ENCODE results near the gene RAP1GAP2.
A peak's percentile ranks its signal among the peaks of the same experiment; 100 is the strongest.

RAP1GAP2 gene

GRCh38 chr17:2863204-2863603 is 67.0 kb downstream of the RAP1GAP2 start (continued):
- TF ChIP-seq CSRNP3 (CRISPR knock-in tag; IDR thresholded peaks at IDR 0.05) (no peak), BACH2 (CRISPR knock-in tag; IDR thresholded peaks at IDR 0.05; ENCODE audit: borderline replicate concordance) (no peak), PPARA (CRISPR knock-in tag; IDR thresholded peaks at IDR 0.05; ENCODE audit: borderline replicate concordance) (no peak)

GRCh38 chr17:2865228-2865627 is 69.0 kb downstream of the RAP1GAP2 start:
- TF ChIP-seq BACH2 (CRISPR knock-in tag; IDR thresholded peaks at IDR 0.05; ENCODE audit: borderline replicate concordance) (no peak), ZNF565 (CRISPR knock-in tag; conservative IDR thresholded peaks at IDR 0.05; ENCODE audit: low read depth) (no peak), CREB5 (CRISPR knock-in tag; IDR thresholded peaks at IDR 0.05; ENCODE audit: low read depth) (no peak), GLIS3 (CRISPR knock-in tag; IDR thresholded peaks at IDR 0.05) (no peak), CSRNP3 (CRISPR knock-in tag; IDR thresholded peaks at IDR 0.05) (no peak), PATZ1 (CRISPR knock-in tag; IDR thresholded peaks at IDR 0.05; ENCODE audit: borderline replicate concordance) (no peak)
- no peak for ATAC-seq

- no peak for TF ChIP-seq PATZ1 (CRISPR knock-in tag; IDR thresholded peaks at IDR 0.05; ENCODE audit: borderline replicate concordance)
- TF ChIP-seq SNAI2 (CRISPR knock-in tag; IDR thresholded peaks at IDR 0.05), result no peak
- no peak for TF ChIP-seq TCF4 (CRISPR knock-in tag; IDR thresholded peaks at IDR 0.05; ENCODE audit: borderline replicate concordance)
- no peak for TF ChIP-seq CSDC2 (CRISPR knock-in tag; IDR thresholded peaks at IDR 0.05)
- no peak for TF ChIP-seq ZFP3 (CRISPR knock-in tag; IDR thresholded peaks at IDR 0.05)
- TF ChIP-seq ZNF8 (CRISPR knock-in tag; IDR thresholded peaks at IDR 0.05), result no peak
- TF ChIP-seq CSRNP3 (CRISPR knock-in tag; IDR thresholded peaks at IDR 0.05), result no peak
- TF ChIP-seq PPARA (CRISPR knock-in tag; IDR thresholded peaks at IDR 0.05; ENCODE audit: borderline replicate concordance), result no peak
- TF ChIP-seq POU6F1 (CRISPR knock-in tag; IDR thresholded peaks at IDR 0.05; ENCODE audit: borderline replicate concordance, low read depth), result no peak
- no peak for TF ChIP-seq ISL1 (CRISPR knock-in tag; IDR thresholded peaks at IDR 0.05)
- no peak for TF ChIP-seq CREB5 (CRISPR knock-in tag; IDR thresholded peaks at IDR 0.05; ENCODE audit: low read depth)
- ATAC-seq, result peak; percentile 73
These were observed 71.5 kb downstream of the RAP1GAP2 start for GRCh38 chr17:2867441-2868424.
